Stimulated activated CD4-positive, alpha-beta T cell treated with anti-CD3 and anti-CD28 coated beads, TNF-alpha, amount 100 ng/mL, for 48 hours (primary cell): Measurements from ENCODE around the gene TYMP.
"Not testable (repeated sequence)": the region's sequence is repeated elsewhere in the genome, so short reads cannot be mapped to it uniquely, and the experiment has no call there.

ENCODE experiments used
- DNase-seq, 3 donors: peaks; one replicate each; pipeline ENCODE4 v3.0.0-alpha.2; 2020; ENCODE audit warnings: low read depth in 3 of 3

Gene TYMP

DNA sequence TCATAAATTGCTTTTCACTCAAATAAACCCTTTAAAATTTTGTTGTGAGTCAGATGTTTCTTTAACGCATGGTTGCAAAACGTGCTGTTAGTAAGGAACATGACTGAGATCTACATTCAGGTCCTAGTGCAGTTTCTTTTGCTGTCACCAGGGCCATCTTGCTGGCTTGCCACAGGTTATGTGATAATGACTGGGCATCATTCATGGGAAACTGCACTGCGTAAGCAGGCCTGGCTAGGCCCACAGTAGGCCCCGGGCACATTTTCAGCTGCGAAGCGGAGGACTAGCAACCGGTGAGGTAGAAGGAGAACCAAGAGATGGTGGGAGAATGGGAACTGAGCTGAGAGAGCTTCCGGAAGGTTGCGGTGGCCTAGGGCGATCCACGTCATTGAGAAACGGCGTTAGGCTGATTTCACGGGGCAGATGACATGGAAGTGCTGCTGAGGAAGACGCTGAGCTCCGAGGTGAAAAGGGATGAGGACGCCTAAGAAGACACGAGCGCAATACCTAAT lies 12.7 kb upstream of the TYMP start:
- no peak for DNase-seq

DNA sequence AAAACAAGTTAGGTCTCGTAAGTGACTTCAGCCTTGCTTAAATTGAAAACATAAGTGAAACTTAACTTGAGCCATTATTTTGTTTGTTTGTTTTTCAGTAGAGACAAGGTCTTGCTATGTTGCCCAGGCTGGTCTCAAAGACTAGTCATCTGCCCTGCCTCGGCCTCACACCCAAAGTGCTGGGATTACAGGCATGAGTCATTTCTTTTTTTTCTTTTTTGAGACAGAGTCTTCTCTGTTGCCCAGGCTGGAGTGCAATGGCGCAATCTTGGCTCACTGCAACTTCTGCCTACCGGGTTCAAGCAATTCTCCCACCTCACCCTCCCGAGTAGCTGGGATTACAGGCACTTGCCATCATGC lies 11.8 kb upstream of the TYMP start:
- not testable (repeated sequence) for DNase-seq

DNA sequence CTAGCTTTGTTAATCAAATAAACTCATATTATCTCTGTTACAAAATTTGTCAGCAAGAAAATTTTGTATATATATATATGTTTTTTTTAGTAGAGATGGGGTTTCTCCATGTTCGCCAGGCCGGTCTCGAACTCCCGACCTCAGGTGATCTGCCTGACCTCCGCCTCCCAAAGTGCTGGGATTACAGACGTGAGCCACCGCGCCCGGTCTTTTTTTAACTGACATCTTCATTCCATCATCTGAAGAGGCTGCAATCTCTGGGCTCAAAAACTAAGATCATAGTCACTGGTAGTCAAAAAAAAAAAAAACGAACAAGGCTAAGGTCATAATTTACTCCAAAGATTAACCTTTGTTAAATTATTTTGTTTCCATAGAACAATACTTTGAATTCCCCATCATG lies 10.6 kb upstream of the TYMP start:
- DNase-seq, result no peak

DNA sequence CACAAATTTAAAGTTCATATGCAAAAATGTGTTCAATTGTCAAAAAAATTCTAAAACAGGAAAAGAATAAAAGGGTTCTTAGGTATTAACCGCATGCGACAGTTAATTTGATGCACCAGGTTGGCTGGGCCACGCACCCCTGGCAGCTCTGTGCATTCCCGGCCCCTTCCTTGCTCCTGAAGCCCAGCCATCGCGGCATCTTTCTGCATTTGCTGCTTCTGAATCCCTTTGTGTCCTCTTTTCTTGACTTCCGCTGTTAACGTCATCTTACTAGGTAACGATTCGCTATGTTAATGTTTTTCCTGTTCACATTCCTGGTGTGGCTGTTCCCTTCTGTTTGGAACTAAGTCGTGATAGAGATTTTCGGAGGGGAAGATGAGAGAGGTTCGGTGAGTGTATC lies 8.0 kb upstream of the TYMP start:
- no peak for DNase-seq

DNA sequence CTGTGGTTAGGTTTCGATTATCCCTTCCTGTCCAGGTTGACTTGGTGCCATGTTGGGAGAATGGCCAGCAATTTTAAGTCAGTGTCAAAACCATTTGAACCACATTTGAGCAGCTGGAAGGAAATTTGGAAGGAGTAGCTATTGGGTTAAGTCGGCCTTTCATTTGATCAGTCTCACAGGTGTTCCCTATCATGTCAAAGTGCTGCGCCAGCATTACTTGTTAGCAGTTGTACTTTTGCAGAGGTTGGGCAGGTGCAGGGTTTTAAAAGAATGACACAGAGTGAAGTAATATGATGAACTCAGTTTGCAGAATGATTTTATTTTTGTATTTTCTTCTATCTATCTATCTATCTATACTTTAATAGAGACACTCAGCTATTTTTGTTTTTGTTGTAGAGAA lies 6.4 kb upstream of the TYMP start:
- no peak for DNase-seq

DNA sequence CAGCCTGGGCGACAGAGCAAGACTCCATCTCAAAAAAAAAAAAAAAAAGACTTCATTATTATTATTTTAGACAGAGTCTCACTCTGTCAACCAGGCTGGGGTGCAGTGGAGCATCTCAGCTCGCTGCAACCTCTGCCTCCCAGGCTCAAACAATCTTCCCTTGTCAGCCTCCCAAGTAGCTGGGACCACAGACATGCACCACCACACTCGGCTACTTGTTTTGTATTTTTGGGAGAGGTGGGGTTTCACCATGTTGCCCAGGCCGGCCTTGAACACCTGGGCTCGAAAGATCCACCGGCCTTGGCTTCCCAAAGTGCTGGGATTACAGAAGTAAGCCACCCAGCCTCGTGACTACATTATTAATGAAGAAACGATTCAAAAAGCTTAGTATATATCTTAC lies 5.3 kb upstream of the TYMP start:
- DNase-seq, result no peak

DNA sequence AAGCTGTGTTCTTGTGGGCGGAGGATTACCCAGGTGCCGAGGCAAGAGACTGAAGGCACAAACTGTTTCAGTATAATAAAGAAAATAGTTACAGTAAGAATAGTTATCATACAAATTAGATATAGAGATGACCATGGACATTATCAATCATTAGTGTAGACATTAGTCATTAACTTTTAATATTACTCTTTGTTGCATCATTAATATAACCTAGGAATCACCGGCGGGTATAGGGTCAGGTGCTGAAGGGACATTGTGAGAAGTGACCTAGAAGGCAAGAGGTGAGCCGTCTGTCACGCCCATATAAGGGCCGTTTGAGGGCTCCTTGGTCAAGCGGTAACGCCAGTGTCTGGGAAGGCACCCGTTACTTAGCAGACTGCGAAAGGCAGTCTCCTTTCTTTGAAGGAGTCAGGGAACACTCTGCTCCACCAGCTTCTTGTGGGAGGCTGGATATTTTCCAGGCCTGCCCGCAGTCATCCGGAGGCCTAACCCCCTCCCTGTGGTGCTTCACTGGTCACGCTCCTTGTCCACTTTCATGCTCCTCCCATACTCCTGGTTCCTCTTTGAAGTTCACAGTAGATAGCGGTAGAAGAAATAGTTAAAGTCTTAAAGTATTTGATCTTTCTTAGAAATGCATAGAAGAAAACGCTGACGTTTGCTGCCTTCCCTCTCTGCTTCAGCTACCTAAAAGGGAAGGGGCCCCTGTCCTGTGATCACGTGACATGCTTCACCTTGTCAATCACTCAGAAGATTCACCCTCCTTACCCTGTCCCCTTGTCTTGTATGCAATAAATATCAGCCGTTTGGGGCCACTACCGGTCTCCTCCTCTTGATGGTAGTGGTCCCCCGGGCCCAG lies 4.3 kb upstream of the TYMP start:
- DNase-seq, result not testable (repeated sequence)

DNA sequence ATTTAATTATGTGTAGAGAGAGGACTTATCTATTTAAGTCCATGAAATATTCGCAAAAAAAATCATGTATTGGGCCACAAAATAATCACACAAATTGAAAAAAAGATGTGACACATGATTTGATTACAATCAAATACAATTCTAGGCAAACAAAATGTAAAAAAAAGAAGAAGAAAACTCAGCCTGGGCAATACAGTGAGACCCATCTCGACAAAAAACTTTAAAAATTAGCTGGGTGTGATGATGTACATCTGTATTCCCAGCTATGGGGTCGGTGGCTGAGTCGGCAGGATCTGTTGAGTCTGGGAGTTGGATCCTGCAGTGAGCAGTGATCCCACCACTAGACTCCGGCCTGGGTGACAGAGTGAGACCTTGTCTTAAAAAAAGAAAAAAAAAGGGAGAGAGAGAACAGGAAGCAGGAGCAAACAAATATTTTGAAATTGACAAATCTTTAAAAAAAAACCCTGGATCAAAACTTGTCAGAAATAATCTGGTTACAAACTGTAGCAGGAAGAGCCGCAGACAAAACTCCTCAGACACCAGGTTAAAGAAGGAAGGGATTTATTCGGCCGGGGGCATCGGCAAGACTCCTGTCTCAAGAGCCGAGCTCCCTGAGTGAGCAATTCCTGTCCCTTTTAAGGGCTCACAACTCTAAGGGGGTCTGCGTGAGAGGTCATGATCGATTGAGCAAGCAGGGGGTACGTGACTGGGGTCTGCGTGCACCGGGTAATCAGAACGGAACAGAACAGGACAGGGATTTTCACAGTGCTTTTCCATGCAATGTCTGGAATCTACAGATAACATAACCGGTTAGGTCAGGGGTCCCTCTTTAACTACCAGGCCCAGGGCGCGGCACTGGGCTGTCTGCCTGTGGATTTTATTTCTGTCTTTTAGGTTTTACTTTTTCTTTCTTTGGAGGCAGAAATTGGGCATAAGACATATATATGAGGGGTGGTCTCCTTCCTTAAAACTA lies 3.3 kb upstream of the TYMP start:
- no peak for DNase-seq

DNA sequence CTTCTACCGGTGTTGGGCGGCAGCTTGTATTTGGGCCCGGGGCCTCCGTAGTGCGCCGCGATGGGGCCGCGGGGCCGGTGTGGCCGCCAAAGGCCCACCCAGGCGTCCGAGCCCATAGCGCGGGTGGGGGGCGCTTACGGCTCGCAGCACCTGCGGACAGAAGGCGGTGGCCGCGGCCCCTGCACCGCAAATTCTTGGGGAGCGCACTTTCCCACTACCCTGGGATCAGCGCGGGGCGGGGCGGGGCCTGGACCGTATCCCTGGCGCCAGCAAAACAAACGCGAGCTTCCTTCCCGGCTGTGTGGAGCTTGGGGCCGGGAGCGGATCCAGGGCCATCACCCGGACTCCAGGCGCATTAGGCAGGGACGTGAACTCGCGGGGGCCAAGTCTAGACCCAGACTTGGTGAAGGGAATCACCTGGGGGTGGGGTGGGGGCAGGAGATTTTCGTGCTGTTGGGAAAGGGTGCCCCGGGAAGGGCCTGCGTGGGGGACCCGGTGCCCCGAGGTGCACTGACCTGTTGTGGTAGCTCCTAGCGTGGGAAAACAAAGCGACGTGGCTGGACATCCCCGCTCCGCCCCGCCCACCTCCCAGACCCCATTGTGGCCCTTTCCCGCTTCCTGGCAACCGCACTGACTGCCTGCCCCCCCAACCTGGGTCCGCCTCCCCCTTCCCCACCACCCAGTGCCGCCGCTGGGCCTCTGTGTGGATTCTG lies 2.3 kb upstream of the TYMP start:
- no peak for DNase-seq

DNA sequence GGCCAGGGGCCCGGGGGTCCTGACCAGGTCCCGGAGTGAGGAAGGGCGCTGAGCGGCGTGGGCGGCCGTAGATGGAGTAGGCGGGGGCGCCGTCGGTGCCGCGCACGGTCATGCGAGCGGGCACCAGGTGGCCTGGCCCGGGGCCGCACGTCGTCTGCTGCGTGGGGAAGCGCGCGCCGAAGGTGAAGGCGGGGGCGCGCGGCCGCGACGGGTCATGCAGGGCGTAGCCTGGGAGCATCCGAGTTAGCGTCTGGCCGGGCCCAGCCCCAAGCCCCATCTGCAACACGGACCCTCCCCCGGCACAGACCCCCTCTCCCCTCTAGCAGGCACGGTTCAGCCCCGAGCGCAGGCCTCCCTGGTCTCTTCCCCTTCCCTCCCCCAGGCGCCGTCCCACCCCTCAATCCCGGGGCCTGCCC lies 1.7 kb upstream of the TYMP start:
- peak in 2 of 3 donors; percentile 56 to 67 for DNase-seq

DNA sequence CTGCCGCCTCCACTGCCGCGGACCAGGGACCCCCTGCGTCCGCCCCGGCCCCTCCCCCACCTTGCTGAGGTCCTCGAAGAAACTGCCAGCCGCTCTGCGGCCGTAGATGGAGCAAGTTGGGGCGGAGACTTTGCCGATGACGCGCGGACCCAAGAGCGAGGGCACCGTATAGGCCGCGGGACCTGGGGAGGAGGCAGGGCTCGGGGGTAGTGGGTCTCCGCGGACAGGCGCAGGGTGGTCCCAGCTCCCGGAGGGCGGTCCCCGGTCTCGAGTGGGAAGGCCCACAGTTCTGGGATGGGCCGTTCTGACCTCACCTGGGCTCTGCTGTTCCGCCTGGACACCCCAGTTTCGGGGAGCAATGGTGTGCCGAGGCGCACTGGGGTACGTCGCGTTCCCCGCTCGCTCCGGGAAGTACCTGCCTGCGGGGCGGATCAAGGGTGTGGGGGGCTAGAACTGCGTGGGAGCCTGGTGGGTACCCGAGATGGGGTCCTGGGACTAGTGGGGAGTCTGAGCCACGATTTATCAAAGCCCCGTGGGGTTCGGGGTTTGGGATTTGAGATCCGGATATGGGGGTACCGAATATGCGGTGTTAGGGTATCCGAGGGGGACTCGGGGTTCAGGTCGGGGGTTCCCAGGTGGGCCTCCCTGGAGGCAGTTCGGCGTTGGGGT lies 1.2 kb upstream of the TYMP start:
- peak; percentile 66 to 83 (median 71) for DNase-seq

DNA sequence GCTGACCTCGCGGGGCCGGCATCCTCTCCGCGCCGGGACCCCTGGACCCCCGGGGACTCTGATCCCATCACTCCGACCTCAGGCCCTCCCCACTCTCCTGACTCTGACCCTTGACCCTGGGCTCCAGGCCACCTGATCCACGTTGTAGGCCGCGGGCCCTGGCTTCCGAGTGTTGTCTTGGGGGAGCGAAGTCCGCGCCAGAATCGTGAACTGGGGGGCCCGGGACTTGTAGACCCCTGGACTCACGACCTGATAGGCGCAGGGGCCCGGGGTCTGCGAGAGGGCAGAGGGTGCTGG lies 716 bp upstream of the TYMP start:
- DNase-seq, result no peak

DNA sequence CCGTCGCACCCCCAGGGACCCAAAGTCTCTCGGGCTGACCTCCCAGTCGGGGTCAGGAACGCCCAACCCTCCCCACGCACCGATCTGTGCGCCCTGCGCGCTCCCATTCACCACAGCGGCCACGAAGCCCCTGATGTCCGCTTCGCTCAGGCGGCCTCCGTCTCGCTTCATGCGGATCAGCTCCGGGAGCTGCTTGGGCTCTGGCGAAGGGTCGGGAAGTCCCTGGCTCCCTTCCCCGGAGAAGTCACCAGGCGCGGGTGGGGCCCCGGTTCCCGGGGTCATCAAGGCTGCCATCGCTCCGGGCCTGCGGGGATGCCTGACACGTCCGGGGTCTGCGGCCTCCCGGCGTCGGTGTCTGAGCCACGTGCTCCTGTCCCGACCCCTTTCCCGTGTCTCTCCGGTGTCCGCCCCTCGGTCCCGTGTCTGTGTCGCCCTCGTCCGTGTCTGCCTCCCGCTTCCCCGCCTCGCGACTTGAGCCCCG lies 356 bp downstream of the TYMP start:
- DNase-seq, result no peak

DNA sequence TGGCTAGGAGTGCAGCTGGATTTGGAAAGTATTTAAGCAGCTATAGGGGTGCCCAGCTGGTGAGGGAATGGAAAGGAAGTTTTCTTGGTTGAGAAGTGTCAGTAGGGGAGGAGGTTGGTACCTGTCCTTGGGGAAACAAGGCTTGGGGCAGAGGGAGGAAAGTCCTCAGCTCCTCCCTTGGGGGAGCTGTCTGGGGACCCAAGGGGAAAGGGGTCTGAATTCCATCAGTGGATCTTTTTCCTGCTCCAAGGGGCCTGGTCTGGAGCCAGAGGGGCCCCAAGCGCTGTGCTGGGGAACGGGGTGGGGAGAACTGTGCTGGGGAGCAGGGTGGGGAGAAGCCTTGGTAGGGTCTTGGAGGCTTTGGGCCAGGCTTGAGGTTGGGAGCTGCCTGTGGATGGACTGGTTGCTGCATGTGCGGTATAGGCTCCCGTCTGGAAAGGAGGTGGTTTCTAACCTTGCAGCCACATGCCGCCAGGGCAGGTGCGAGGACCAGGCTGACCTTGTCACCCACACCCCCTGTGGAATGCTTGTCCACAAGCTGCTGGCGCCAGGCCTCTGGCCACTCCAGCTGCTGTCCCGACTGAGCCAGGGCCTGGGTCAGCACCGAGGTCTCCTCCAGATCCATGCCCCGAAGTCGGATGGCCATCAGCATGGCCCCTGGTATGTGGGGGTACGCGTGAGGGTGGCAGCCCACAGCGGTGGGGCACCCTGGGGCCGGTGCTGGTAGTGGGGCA lies 963 bp downstream of the TYMP start:
- DNase-seq, result no peak

DNA sequence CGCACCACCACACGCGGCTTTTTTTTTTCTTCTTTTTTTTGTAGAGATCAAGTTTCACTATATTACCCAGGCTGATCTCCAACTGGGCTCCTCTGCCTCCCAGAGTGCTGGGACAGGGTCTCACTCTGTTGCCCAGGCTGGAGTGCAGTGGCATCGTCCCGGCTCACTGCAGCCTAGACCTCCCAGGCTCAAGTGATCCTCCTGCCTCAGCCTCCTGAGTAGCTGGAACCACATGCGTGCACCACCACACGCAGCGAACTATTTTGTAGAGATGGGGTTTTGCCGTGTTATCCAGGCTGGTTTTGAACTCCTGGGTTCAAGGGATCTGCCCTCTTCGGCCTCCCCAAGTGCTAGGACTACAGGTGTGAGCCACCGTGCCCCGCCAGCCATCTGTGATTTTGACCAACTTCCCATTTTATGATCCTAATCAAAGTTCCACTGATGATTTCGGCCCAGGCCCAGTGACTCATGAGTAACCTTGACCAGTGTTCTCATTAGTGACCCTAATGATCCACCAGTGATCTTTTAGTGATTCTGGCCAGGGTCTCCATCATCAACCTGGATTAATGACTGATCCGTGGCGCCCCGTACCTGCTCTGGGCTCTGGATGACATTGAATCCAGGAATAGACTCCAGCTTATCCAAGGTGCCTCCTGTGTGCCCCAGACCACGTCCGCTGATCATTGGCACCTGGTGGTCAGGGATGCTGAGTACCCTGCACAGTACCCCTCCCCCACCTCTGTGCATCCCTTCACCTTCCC lies 1.7 kb downstream of the TYMP start:
- no peak for DNase-seq

DNA sequence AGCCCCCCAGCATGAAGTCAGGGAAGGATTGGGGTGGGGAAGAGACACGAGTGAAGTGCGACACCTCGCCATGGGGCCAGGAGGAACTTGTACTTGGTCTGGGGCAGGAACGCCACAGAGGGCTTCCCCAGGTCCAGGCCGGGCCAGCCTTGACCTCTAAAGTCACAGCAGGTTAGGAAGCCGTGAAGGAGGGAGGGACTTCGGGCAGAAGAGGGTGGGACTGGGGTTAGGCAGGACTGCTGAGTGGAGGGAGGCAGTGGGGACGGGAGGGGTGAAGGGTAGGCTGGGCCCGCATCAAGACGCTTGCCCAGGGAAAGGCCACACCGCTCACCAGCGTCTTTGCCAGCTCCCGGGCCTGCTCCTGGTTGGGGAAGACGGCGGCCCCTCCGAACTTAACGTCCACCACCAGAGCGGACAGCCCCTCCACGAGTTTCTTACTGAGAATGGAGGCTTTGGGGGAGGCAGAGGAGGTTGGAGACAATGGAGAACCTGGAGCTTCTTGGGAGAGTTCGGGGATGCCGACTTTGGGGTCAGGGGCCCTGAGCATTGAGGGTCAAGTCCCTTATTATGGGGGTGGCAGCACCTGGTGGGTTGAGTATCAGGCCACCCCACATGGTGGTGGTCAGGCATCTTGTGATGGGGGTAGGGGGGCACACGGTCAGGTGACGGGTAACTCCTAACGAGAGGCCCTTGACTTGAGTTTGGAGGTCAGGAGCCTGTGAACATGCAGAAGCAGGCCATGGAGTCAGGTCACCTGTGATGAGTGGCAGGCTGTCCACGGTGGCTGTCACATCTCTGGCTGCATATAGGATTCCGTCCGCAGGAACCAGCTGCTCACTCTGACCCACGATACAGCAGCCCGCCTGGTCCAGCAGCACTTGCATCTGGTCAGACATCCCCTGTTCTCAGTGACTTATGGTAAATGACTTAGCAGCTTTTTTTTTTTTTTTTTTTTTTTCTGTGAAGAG lies 2.7 kb downstream of the TYMP start:
- DNase-seq, result no peak

DNA sequence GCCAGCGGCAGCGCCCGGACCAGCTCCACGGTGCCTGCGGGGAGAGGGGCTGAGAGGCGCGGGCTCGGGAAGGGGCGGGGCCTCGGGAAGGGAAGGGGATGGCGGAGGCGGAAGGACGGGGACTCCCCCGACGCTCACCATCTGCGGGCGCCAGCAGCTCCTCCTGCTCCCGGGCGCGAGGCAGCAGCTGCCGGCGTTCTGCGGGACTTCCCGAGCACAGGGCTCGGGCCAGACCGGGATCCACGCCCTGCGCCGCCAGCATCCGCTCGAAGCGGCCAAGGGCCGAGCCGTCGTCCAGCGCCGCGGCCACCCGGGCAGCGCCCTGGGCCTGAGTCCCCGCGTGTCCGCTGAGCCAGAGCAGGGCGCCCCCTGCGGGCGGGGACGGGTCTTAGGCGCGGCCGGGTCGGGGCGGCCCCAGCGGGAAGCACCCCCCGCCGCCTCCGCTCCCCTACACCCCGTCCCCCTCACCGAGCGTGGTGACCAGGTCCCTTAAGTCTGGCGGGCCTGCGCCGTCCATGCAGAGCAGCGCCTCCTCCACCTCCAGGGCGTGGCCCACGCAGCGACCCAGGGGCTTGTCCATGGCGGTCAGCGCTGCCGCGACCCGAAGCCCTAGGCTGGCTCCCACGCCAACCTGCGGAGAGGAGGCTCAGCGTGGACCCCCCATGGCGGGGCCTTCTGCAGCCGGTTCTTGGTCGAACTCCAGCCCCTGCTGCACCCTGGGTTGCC lies 3.5 kb downstream of the TYMP start:
- peak; percentile 75 to 87 (median 85) for DNase-seq

DNA sequence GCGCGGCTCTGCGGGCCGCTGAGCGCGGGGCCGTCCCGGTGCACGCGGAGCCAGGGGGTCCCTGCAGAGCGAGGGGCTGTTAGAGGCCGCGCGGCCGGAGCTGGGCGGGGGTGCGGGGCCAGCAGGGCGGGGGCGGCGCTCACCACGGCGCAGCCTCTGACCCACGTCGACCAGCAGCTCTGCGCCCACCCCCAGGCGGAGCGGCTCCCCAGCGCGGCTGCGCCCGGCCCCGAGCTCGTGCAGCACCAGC lies 4.0 kb downstream of the TYMP start:
- DNase-seq, result no peak
